ENCODE measurements around the gene MCIDAS.

- TF ChIP-seq CTCF (IDR thresholded peaks at IDR 0.05) (no peak), USF2 (IDR thresholded peaks at IDR 0.05; ENCODE audit: borderline replicate concordance, low read depth, low read length) (no peak), REST (IDR thresholded peaks at IDR 0.05; ENCODE audit: low read depth, low read length) (no peak), SMC3 (IDR thresholded peaks at IDR 0.05; ENCODE audit: low read depth, low read length) (no peak)
These were observed 51.3 kb downstream of the MCIDAS start for GRCh38 chr5:55175781-55176175.
